CD4-positive, CD25-positive, alpha-beta regulatory T cell (primary cell): ENCODE data around the gene PODXL. TPM values are rescaled to one million over a fixed set of nuclear protein-coding genes. Genes with fewer than 3 reads are reported as not detected.
A peak's percentile ranks its signal among the peaks of the same experiment; 100 is the strongest.

Source experiments
- ATAC-seq, 2 donors: fragments of 150-1000 bp; cut with Tn5 transposase; one replicate each; pipeline ENCODE4 v1.10.0; 2021; ENCODE audit warnings: low read depth in 2 of 2, moderate number of reproducible peaks in 2 of 2, moderate library complexity in 1 of 2
- DNase-seq, 3 donors: peaks; one replicate each; pipeline versions ENCODE4 v3.0.0 to v3.0.0-alpha.2; 2012 to 2022; ENCODE audit warnings: mixed read lengths in 1 of 3
- H3K27ac ChIP-seq: one replicate; pipeline ENCODE4 v1.7.0; 2013; ENCODE audit warnings: mild to moderate bottlenecking, low read length; ENCODE audit not compliant: insufficient read depth, poor library complexity, severe bottlenecking
- H3K27me3 ChIP-seq: one replicate; pipeline ENCODE4 v1.7.0; 2013; ENCODE audit warnings: low read length; ENCODE audit not compliant: control insufficient read depth, insufficient read depth
- H3K36me3 ChIP-seq: one replicate; pipeline ENCODE4 v1.7.0; 2013; ENCODE audit warnings: mild to moderate bottlenecking, low read length, moderate library complexity; ENCODE audit not compliant: control insufficient read depth, insufficient read depth
- H3K4me1 ChIP-seq: 2 replicates; pipeline ENCODE4 v1.7.0; 2013; ENCODE audit warnings: mild to moderate bottlenecking, low read length; ENCODE audit not compliant: insufficient read depth, control insufficient read depth, poor library complexity, severe bottlenecking
- H3K4me3 ChIP-seq: one replicate; pipeline ENCODE4 v1.7.0; 2013; ENCODE audit warnings: low read depth, mild to moderate bottlenecking, low read length, moderate library complexity
- H3K9me3 ChIP-seq, 2 experiments: 1 replicate in 1 of 2; 2 replicates in 1 of 2; pipeline ENCODE4 v1.7.0; 2013; ENCODE audit warnings: low read length in 2 of 2, mild to moderate bottlenecking in 1 of 2, moderate library complexity in 1 of 2; ENCODE audit not compliant: control insufficient read depth in 2 of 2
- H3K27ac Mint-ChIP-seq, 3 donors: one replicate each; pipeline ENCODE4 v1.8.0; 2020 to 2022; ENCODE audit warnings: mild to moderate bottlenecking in 3 of 3, mixed read lengths in 3 of 3, moderate library complexity in 2 of 3
- H3K27me3 Mint-ChIP-seq: one replicate; pipeline ENCODE4 v1.8.0; 2022; ENCODE audit warnings: mild to moderate bottlenecking, mixed read lengths
- H3K36me3 Mint-ChIP-seq: one replicate; pipeline ENCODE4 v1.8.0; 2020; ENCODE audit warnings: mixed read lengths
- H3K4me1 Mint-ChIP-seq, 4 donors: one replicate each; pipeline ENCODE4 v1.8.0; 2020 to 2022; ENCODE audit warnings: mixed read lengths in 4 of 4, mild to moderate bottlenecking in 1 of 4
- H3K4me3 Mint-ChIP-seq, 4 donors: one replicate each; pipeline ENCODE4 v1.8.0; 2020 to 2022; ENCODE audit warnings: mild to moderate bottlenecking in 4 of 4, mixed read lengths in 4 of 4, moderate library complexity in 3 of 4
- H3K9me3 Mint-ChIP-seq, 7 donors: one replicate each; pipeline ENCODE4 v1.8.0; 2020 to 2022; ENCODE audit warnings: mixed read lengths in 7 of 7, mild to moderate bottlenecking in 3 of 7, moderate library complexity in 2 of 7
- polyA plus RNA-seq, 4 donors: library from polyadenylated mRNA; unstranded; fragments of 300-500 nt; fragmentation: Illumina TruSeq; gene quantifications; one replicate each; pipeline ENCODE4 v1.2.3, GENCODE V29; 2021
- total RNA-seq: library from RNA; stranded (reverse); gene quantifications from one replicate; pipeline ENCODE4 v1.2.3, GENCODE V29; 2022

The PODXL gene
- total and polyA plus RNA-seq, 5 donors from 2014 or later, result 0.17 to 0.89 (median 0.34) TPM

GRCh38 chr7:131544021-131544420 is 12.4 kb downstream of the PODXL start:
- no peaks in the 10 kb centered on the region for H3K4me1 ChIP-seq
- no peak overlapping the region for H3K4me3 ChIP-seq
- Mint-ChIP-seq H3K4me1 (no peaks in the 10 kb centered on the region), H3K27me3 (no peaks in the 10 kb centered on the region), H3K27ac (no peak overlapping the region), H3K4me3 (no peak overlapping the region), H3K9me3 (no peaks in the 10 kb centered on the region), H3K36me3 (no peaks in the 10 kb centered on the region)
- H3K36me3 ChIP-seq, result no peaks in the 10 kb centered on the region
- no peaks in the 10 kb centered on the region for H3K9me3 ChIP-seq
- ATAC-seq (no peak), DNase-seq (no peak)
- H3K27me3 ChIP-seq, result no peaks in the 10 kb centered on the region
- H3K27ac ChIP-seq, result no peak overlapping the region

GRCh38 chr7:131543298-131543697 is 13.1 kb downstream of the PODXL start:
- H3K9me3 ChIP-seq, result no peaks in the 10 kb centered on the region
- no peaks in the 10 kb centered on the region for H3K4me1 ChIP-seq
- no peaks in the 10 kb centered on the region for H3K27me3 ChIP-seq
- Mint-ChIP-seq H3K27me3 (no peaks in the 10 kb centered on the region), H3K4me1 (no peaks in the 10 kb centered on the region), H3K9me3 (no peaks in the 10 kb centered on the region), H3K36me3 (no peaks in the 10 kb centered on the region), H3K4me3 (no peak overlapping the region), H3K27ac (no peak overlapping the region)
- H3K4me3 ChIP-seq, result no peak overlapping the region
- ATAC-seq (no peak), DNase-seq (no peak)
- no peaks in the 10 kb centered on the region for H3K36me3 ChIP-seq
- H3K27ac ChIP-seq, result no peak overlapping the region

- Histone ChIP-seq H3K4me3 (no peak overlapping the region), H3K27me3 (no peaks in the 10 kb centered on the region), H3K9me3 (no peaks in the 10 kb centered on the region), H3K4me1 (no peaks in the 10 kb centered on the region), H3K36me3 (no peaks in the 10 kb centered on the region), H3K27ac (no peak overlapping the region)
- H3K4me3 Mint-ChIP-seq, result no peak overlapping the region
- no peak overlapping the region for H3K27ac Mint-ChIP-seq
- DNase-seq (no peak), ATAC-seq (no peak)
- no peaks in the 10 kb centered on the region for H3K27me3 Mint-ChIP-seq
- H3K9me3 Mint-ChIP-seq, result no peaks in the 10 kb centered on the region
- H3K4me1 Mint-ChIP-seq, result no peaks in the 10 kb centered on the region
- H3K36me3 Mint-ChIP-seq, result no peaks in the 10 kb centered on the region
These were observed 15.8 kb downstream of the PODXL start for GRCh38 chr7:131540491-131541162.

- Histone ChIP-seq H3K4me1 (no peaks in the 10 kb centered on the region), H3K27ac (no peak overlapping the region), H3K36me3 (no peaks in the 10 kb centered on the region), H3K27me3 (no peaks in the 10 kb centered on the region), H3K4me3 (no peak overlapping the region), H3K9me3 (no peaks in the 10 kb centered on the region)
- DNase-seq, result no peak
- no peaks in the 10 kb centered on the region for H3K27me3 Mint-ChIP-seq
- H3K36me3 Mint-ChIP-seq, result no peaks in the 10 kb centered on the region
- no peaks in the 10 kb centered on the region for H3K4me1 Mint-ChIP-seq
- H3K27ac Mint-ChIP-seq, result no peak overlapping the region
- no peak for ATAC-seq
- peaks cover 0 to 1% (median 0%) of the 10 kb centered on the region in 7 donors for H3K9me3 Mint-ChIP-seq
- no peak overlapping the region for H3K4me3 Mint-ChIP-seq
These were observed 17.6 kb downstream of the PODXL start for GRCh38 chr7:131538813-131539179.

- no peak overlapping the region for H3K4me3 ChIP-seq
- DNase-seq (no peak), ATAC-seq (no peak)
- Mint-ChIP-seq H3K4me1 (no peaks in the 10 kb centered on the region), H3K27ac (no peak overlapping the region), H3K36me3 (no peaks in the 10 kb centered on the region), H3K27me3 (no peaks in the 10 kb centered on the region), H3K9me3 (peaks cover 0 to 1% (median 0%) of the 10 kb centered on the region in 7 donors), H3K4me3 (no peak overlapping the region)
- no peaks in the 10 kb centered on the region for H3K36me3 ChIP-seq
- H3K27me3 ChIP-seq, result no peaks in the 10 kb centered on the region
- no peaks in the 10 kb centered on the region for H3K4me1 ChIP-seq
- H3K9me3 ChIP-seq, result no peaks in the 10 kb centered on the region
- no peak overlapping the region for H3K27ac ChIP-seq
These were observed 18.2 kb downstream of the PODXL start for GRCh38 chr7:131538071-131538812.

GRCh38 chr7:131537571-131537978 is 18.9 kb downstream of the PODXL start:
- Mint-ChIP-seq H3K4me3 (no peak overlapping the region), H3K36me3 (no peaks in the 10 kb centered on the region), H3K9me3 (peaks cover 0 to 1% (median 0%) of the 10 kb centered on the region in 7 donors), H3K27ac (no peak overlapping the region), H3K27me3 (no peaks in the 10 kb centered on the region), H3K4me1 (no peaks in the 10 kb centered on the region)
- Histone ChIP-seq H3K27me3 (no peaks in the 10 kb centered on the region), H3K4me3 (no peak overlapping the region), H3K9me3 (no peaks in the 10 kb centered on the region), H3K27ac (no peak overlapping the region), H3K36me3 (no peaks in the 10 kb centered on the region), H3K4me1 (no peaks in the 10 kb centered on the region)
- ATAC-seq (no peak), DNase-seq (no peak)

GRCh38 chr7:131536361-131536849 is 20.0 kb downstream of the PODXL start:
- Histone ChIP-seq H3K27ac (no peak overlapping the region), H3K4me3 (no peak overlapping the region), H3K9me3 (no peaks in the 10 kb centered on the region), H3K4me1 (no peaks in the 10 kb centered on the region), H3K36me3 (no peaks in the 10 kb centered on the region), H3K27me3 (no peaks in the 10 kb centered on the region)
- DNase-seq (no peak), ATAC-seq (no peak)
- H3K27me3 Mint-ChIP-seq, result no peaks in the 10 kb centered on the region
- no peak overlapping the region for H3K4me3 Mint-ChIP-seq
- no peaks in the 10 kb centered on the region for H3K36me3 Mint-ChIP-seq
- H3K4me1 Mint-ChIP-seq, result no peaks in the 10 kb centered on the region
- H3K27ac Mint-ChIP-seq, result peak overlapping the region in 1 of 3 donors; percentile 32
- peaks cover 0 to 1% (median 0%) of the 10 kb centered on the region in 7 donors for H3K9me3 Mint-ChIP-seq
